Cardiac fibroblast (primary cell): ENCODE data around the gene BACH2.

Source experiments
- DNase-seq, 2 donors: peaks; one replicate each; pipeline versions ENCODE4 v3.0.0 to v3.0.0-alpha.2; 2010; ENCODE audit warnings: low read depth in 2 of 2
- H3K4me3 ChIP-seq, 2 donors: replicated peaks in 1 of 2; 1 replicate in 1 of 2; 2 replicates in 1 of 2; pipeline ENCODE4 v1.5.1; 2011; ENCODE audit warnings: low read depth in 2 of 2, low read length in 2 of 2, mild to moderate bottlenecking in 2 of 2, moderate library complexity in 1 of 2
- CTCF ChIP-seq: IDR thresholded peaks from one replicate; pipeline ENCODE4 v1.5.1; 2011; ENCODE audit warnings: low read depth, mild to moderate bottlenecking, low read length, inconsistent platforms

BACH2 gene

DNA sequence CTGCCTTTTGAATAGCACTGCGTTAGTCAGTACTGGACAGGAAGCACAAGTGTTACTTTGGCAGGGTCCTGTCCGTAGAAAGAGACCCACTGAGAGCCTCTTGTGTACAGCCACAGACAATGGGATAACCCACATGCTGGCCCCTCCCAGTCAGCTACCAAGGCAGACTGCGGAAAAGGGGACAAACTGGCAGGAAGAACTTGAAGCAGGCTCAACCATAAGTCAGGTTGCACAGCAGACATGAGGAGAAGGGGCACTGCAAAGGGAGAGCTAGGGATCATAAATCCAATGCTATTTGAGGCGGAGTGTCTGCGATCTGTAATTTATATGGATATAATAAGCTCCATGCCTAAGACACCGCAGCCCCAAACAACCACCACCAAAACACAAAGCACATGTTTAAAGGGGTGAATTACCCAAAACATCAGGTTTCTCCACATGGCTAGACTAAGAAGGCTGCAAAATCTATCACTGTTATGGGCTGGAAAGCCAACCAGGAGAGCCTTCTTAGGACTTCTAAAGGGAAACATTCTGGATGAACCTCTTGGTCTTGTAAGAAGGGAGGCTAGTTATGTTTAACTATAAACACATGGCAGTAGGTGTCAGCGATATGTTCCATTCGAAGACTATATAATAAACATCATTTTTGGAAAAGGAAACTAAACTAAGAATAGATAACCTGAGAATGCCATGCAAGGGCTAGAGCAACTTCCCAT, 141.7 kb downstream of the BACH2 start:
- DNase-seq, result no peak
- H3K4me3 ChIP-seq, result no peak overlapping the region
- TF ChIP-seq CTCF, result no peak

GRCh38 chr6:90151576-90152422, 144.8 kb downstream of the BACH2 start:
- no peak overlapping the region for H3K4me3 ChIP-seq
- no peak for DNase-seq
- TF ChIP-seq CTCF, result no peak

DNA sequence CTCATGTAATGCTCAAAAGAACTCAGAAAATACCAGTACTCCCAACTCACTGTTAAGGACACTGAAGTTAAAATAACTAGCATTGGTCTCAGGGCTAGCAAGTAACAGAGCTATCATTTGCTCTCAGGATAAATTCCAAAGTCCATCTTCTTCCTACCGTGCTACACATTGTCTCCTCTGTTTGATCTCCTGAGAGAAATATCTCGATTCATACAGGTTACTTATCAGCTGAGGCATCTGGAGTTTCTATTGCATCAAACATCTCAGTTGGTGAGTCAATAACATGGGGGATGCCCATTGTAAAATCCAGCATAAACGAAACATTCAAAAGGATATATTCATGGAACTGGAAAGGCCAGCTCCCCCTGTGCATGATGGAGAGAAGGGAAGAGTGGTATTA, 147.4 kb downstream of the BACH2 start:
- DNase-seq, result no peak
- no peak overlapping the region for H3K4me3 ChIP-seq
- TF ChIP-seq CTCF, result no peak

GRCh38 chr6:90148867-90149266, 147.8 kb downstream of the BACH2 start:
- no peak for DNase-seq
- no peak for TF ChIP-seq CTCF
- H3K4me3 ChIP-seq, result no peak overlapping the region

GRCh38 chr6:90146921-90147649, 149.6 kb downstream of the BACH2 start:
- H3K4me3 ChIP-seq, result no peak overlapping the region

More at GRCh38 chr6:90146921-90147649, 149.6 kb downstream of the BACH2 start:
- no peak for TF ChIP-seq CTCF
- no peak for DNase-seq
